ENCODE results near the gene GPR18. TPM values are rescaled to one million over a fixed set of nuclear protein-coding genes. Genes with fewer than 3 reads are reported as not detected.
"Not testable (repeated sequence)": the region's sequence is repeated elsewhere in the genome, so short reads cannot be mapped to it uniquely, and the experiment has no call there.

GPR18 gene
- total RNA-seq, 1 experiment from 2014 or later, result not detected

GRCh38 chr13:99249178-99249577, 9.0 kb downstream of the GPR18 start:
- not testable (repeated sequence) for H4K20me1 ChIP-seq (ENCODE audit: control insufficient read depth, insufficient read depth, insufficient read length); H2BK20ac ChIP-seq (ENCODE audit: low read depth, low read length, poor library complexity, severe bottlenecking); H3K9me3 Mint-ChIP-seq; H2BK15ac ChIP-seq (ENCODE audit: low read depth, low read length); H3K4ac ChIP-seq (ENCODE audit: low read depth, low read length); H2BK12ac ChIP-seq (ENCODE audit: insufficient read length, low read depth, low read length); H3K27ac Mint-ChIP-seq; DNase-seq; H3K9ac ChIP-seq (ENCODE audit: extremely low read depth, insufficient read length, low read length); H3K4me3 Mint-ChIP-seq; H4K5ac ChIP-seq (ENCODE audit: insufficient read length, low read depth, low read length); H2AK5ac ChIP-seq (ENCODE audit: insufficient read length, low read length); H3K4me2 ChIP-seq (ENCODE audit: insufficient read depth, insufficient read length, low read length); H3K18ac ChIP-seq (ENCODE audit: insufficient read length, low read depth, low read length); H2BK5ac ChIP-seq (ENCODE audit: insufficient read length, low read length); H3K79me1 ChIP-seq (ENCODE audit: insufficient read depth, low read depth, low read length, poor library complexity, severe bottlenecking); H2AFZ ChIP-seq (ENCODE audit: low read length); H3K23me2 ChIP-seq (ENCODE audit: insufficient read length, low read depth, low read length, poor library complexity, severe bottlenecking); H4K91ac ChIP-seq (ENCODE audit: insufficient read length, low read depth, low read length); H4K8ac ChIP-seq (replicated peaks; ENCODE audit: insufficient read length, low read depth, low read length); H3K27me3 Mint-ChIP-seq (ENCODE audit: low read depth); H3K14ac ChIP-seq (ENCODE audit: insufficient read depth, low read length); H3K27me3 ChIP-seq (ENCODE audit: insufficient read depth, low read length); H3K23ac ChIP-seq (ENCODE audit: insufficient read length, low read depth, low read length); H3K9me3 ChIP-seq (ENCODE audit: control insufficient read depth, low read depth, low read length); H3K4me1 ChIP-seq (ENCODE audit: insufficient read depth, low read length); H3K27ac ChIP-seq (ENCODE audit: insufficient read length, low read depth, low read length); H3T11ph ChIP-seq (ENCODE audit: low read length); H3K56ac ChIP-seq (ENCODE audit: insufficient read length, low read depth, low read length); H3K79me2 ChIP-seq (ENCODE audit: insufficient read depth, low read length); H2BK120ac ChIP-seq (ENCODE audit: low read depth, low read length, poor library complexity, severe bottlenecking)
- WGBS (ENCODE audit: extremely low coverage, insufficient read length, low lambda C conversion rate), result no CpG with 5 or more reads among the region's 3 CpGs
- H3K4me1 Mint-ChIP-seq, result peaks cover 12 to 18% of the 10 kb centered on the region in 2 experiments
- peaks cover 11 to 41% (median 39%) of the 10 kb centered on the region in 3 experiments for H3K36me3 Mint-ChIP-seq (ENCODE audit: insufficient read depth in 1 of 3, low read depth in 3 of 3)

Data from H9 (cell line).